Non-pigmented ciliary epithelial cell (primary cell): ENCODE measurements around the gene OR1N2.
"Not testable (repeated sequence)": the region's sequence is repeated elsewhere in the genome, so short reads cannot be mapped to it uniquely, and the experiment has no call there.

Experiments used
- DNase-seq: peaks from one replicate; pipeline ENCODE4 v3.0.0-alpha.2; 2010; ENCODE audit warnings: low read depth

The OR1N2 gene

GRCh38 chr9:122552812-122553211, at the start of gene OR1N2:
TSS of gene OR1N2 (plus strand) at chr9:122553112. CDS start at chr9:122553212, 100 bp downstream.
- no peak for DNase-seq

- no peak for DNase-seq
Observed at GRCh38 chr9:122506964-122507363, 45.9 kb upstream of the OR1N2 start.

- DNase-seq: no peak
Observed at GRCh38 chr9:122510502-122510901, 42.4 kb upstream of the OR1N2 start, which contains the start of gene OR1J2. TSS of gene OR1J2 (plus strand) at chr9:122510802. CDS start at chr9:122510802, 0 bp downstream.

GRCh38 chr9:122518226-122518625, 34.7 kb upstream of the OR1N2 start:
- DNase-seq: no peak

- no peak for DNase-seq
Observed at GRCh38 chr9:122518841-122519240, 34.1 kb upstream of the OR1N2 start, which contains the start of gene OR1J4. TSS of gene OR1J4 (plus strand) at chr9:122519141. CDS start at chr9:122519141, 0 bp downstream.

- DNase-seq: no peak
Observed at GRCh38 chr9:122519376-122519775, 33.5 kb upstream of the OR1N2 start.

- DNase-seq: no peak
Observed at GRCh38 chr9:122526602-122527001, 26.3 kb upstream of the OR1N2 start.

- no peak for DNase-seq
Observed at GRCh38 chr9:122527193-122527592, 25.7 kb upstream of the OR1N2 start, which contains the start of gene OR1N1. TSS of gene OR1N1 (minus strand) at chr9:122527293. CDS start at chr9:122527293, 0 bp downstream.

GRCh38 chr9:122531157-122531556, 21.8 kb upstream of the OR1N2 start:
- DNase-seq: not testable (repeated sequence)

GRCh38 chr9:122536134-122536533, 16.8 kb upstream of the OR1N2 start:
- DNase-seq: no peak

GRCh38 chr9:122537066-122537465, 15.8 kb upstream of the OR1N2 start:
- DNase-seq: not testable (repeated sequence)

- no peak for DNase-seq
Observed at GRCh38 chr9:122538757-122539156, 14.2 kb upstream of the OR1N2 start.

- no peak for DNase-seq
Observed at GRCh38 chr9:122546196-122546595, 6.7 kb upstream of the OR1N2 start.

GRCh38 chr9:122551371-122551770, 1.5 kb upstream of the OR1N2 start:
- no peak for DNase-seq

- DNase-seq: no peak
Observed at GRCh38 chr9:122561446-122561845, 8.5 kb downstream of the OR1N2 start.

GRCh38 chr9:122562134-122562760, 9.3 kb downstream of the OR1N2 start:
- DNase-seq: no peak

GRCh38 chr9:122567901-122568300, 15.0 kb downstream of the OR1N2 start:
- no peak for DNase-seq

- no peak for DNase-seq
Observed at GRCh38 chr9:122572456-122572855, 19.5 kb downstream of the OR1N2 start.

- no peak for DNase-seq
Observed at GRCh38 chr9:122579874-122580273, 27.0 kb downstream of the OR1N2 start.

- no peak for DNase-seq
Observed at GRCh38 chr9:122580360-122580759, 27.4 kb downstream of the OR1N2 start.

GRCh38 chr9:122583284-122583683, 30.4 kb downstream of the OR1N2 start, which contains the start of gene OR1L8:
TSS of gene OR1L8 (minus strand) at chr9:122583384. CDS start at chr9:122568477, 14,907 bp downstream.
- DNase-seq: not testable (repeated sequence)
